Stomach (tissue), 4 donors: ENCODE measurements around the gene PSMA6.

Experiments
- CTCF ChIP-seq, 7 experiments: fragments of 450-650 bp in 4 of 7; fragments of 200-600 bp in 3 of 7; sonication (generic) in 3 of 7; IDR thresholded peaks; one replicate each; pipeline ENCODE4 v1.5.1; 2016 to 2019; ENCODE audit warnings: antibody characterized with exemption in 7 of 7, control low read depth in 2 of 7, mild to moderate bottlenecking in 1 of 7
- POLR2A ChIP-seq, 4 donors: fragments of 450-650 bp; IDR thresholded peaks; one replicate each; pipeline ENCODE4 v1.6.1; 2016; ENCODE audit warnings: antibody characterized with exemption in 4 of 4, control low read depth in 2 of 4, mild to moderate bottlenecking in 1 of 4, moderate library complexity in 1 of 4

GRCh38 chr14:35346738-35347322 lies 54.6 kb downstream of the PSMA6 start:
- TF ChIP-seq POLR2A (IDR thresholded peaks at IDR 0.05), result no peak
- no peak for TF ChIP-seq CTCF (IDR thresholded peaks at IDR 0.05)
